ENCODE data around the gene KIFAP3. TPM values are rescaled to one million over a fixed set of nuclear protein-coding genes. Genes with fewer than 3 reads are reported as not detected.

The KIFAP3 gene
- total RNA-seq, 1 donor from 2014 or later = 7.7 TPM

- Histone ChIP-seq H3K4me2 (no peak overlapping the region), H2AFZ (replicated peaks) (peak overlapping the region; percentile 57), H4K20me1 (ENCODE audit: low read depth) (no peaks in the 10 kb centered on the region), H3K36me3 (no peaks in the 10 kb centered on the region), H3K27me3 (no peaks in the 10 kb centered on the region), H3K9ac (no peak overlapping the region), H3F3A (ENCODE audit: low read depth) (no peaks in the 10 kb centered on the region), H3K4me3 (no peak overlapping the region), H3K4me1 (no peaks in the 10 kb centered on the region), H3K79me2 (ENCODE audit: low read depth) (no peaks in the 10 kb centered on the region), H3K9me3 (ENCODE audit: low read depth) (no peaks in the 10 kb centered on the region), H3K27ac (no peak overlapping the region)
- no peak for DNase-seq (ENCODE audit: low spot score)
- Mint-ChIP-seq H3K4me1 (no peaks in the 10 kb centered on the region), H3K27me3 (ENCODE audit: insufficient read depth, low read depth) (peaks cover 2% of the 10 kb centered on the region), H3K9me3 (peaks cover 2% of the 10 kb centered on the region), H3K27ac (no peak overlapping the region), H3K4me3 (no peak overlapping the region), H3K36me3 (no peaks in the 10 kb centered on the region)
- TF ChIP-seq EZH2 (IDR thresholded peaks at IDR 0.05) = no peak
- TF ChIP-seq CTCF (IDR thresholded peaks at IDR 0.05) = no peak
- TF ChIP-seq EZH2phosphoT487 (IDR thresholded peaks at IDR 0.05) = no peak
Measured at GRCh38 chr1:169902751-169903150, 171.7 kb downstream of the KIFAP3 start.

GRCh38 chr1:169901115-169901514 is 173.4 kb downstream of the KIFAP3 start:
- Histone ChIP-seq H3K9me3 (ENCODE audit: low read depth) (no peaks in the 10 kb centered on the region), H2AFZ (replicated peaks) (no peak overlapping the region), H4K20me1 (ENCODE audit: low read depth) (no peaks in the 10 kb centered on the region), H3K27ac (no peak overlapping the region), H3F3A (ENCODE audit: low read depth) (no peaks in the 10 kb centered on the region), H3K4me3 (no peak overlapping the region), H3K36me3 (no peaks in the 10 kb centered on the region), H3K79me2 (ENCODE audit: low read depth) (no peaks in the 10 kb centered on the region), H3K9ac (no peak overlapping the region), H3K4me1 (no peaks in the 10 kb centered on the region), H3K4me2 (no peak overlapping the region), H3K27me3 (no peaks in the 10 kb centered on the region)
- DNase-seq (ENCODE audit: low spot score) = no peak
- TF ChIP-seq EZH2 (IDR thresholded peaks at IDR 0.05) (no peak), EZH2phosphoT487 (IDR thresholded peaks at IDR 0.05) (no peak), CTCF (IDR thresholded peaks at IDR 0.05) (no peak)
- no peaks in the 10 kb centered on the region for H3K4me1 Mint-ChIP-seq
- peaks cover 2% of the 10 kb centered on the region for H3K9me3 Mint-ChIP-seq
- H3K4me3 Mint-ChIP-seq = no peak overlapping the region
- H3K36me3 Mint-ChIP-seq = no peaks in the 10 kb centered on the region
- no peak overlapping the region for H3K27ac Mint-ChIP-seq
- H3K27me3 Mint-ChIP-seq (ENCODE audit: insufficient read depth, low read depth) = peaks cover 2% of the 10 kb centered on the region

- H4K20me1 ChIP-seq (ENCODE audit: low read depth) = no peaks in the 10 kb centered on the region
- TF ChIP-seq EZH2phosphoT487 (IDR thresholded peaks at IDR 0.05) = no peak
- TF ChIP-seq EZH2 (IDR thresholded peaks at IDR 0.05) = no peak
- TF ChIP-seq CTCF (IDR thresholded peaks at IDR 0.05) = no peak
- H3K27me3 Mint-ChIP-seq (ENCODE audit: insufficient read depth, low read depth) = peaks cover 2% of the 10 kb centered on the region
Measured at GRCh38 chr1:169900571-169900970, 173.9 kb downstream of the KIFAP3 start.

More at GRCh38 chr1:169900571-169900970, 173.9 kb downstream of the KIFAP3 start:
- no peaks in the 10 kb centered on the region for H3K36me3 ChIP-seq
- no peak overlapping the region for H3K9ac ChIP-seq
- H3F3A ChIP-seq (ENCODE audit: low read depth) = no peaks in the 10 kb centered on the region
- no peak overlapping the region for H2AFZ ChIP-seq (replicated peaks)
- no peaks in the 10 kb centered on the region for H3K79me2 ChIP-seq (ENCODE audit: low read depth)
- H3K4me2 ChIP-seq = no peak overlapping the region
- H3K9me3 Mint-ChIP-seq = peaks cover 2% of the 10 kb centered on the region
- H3K27me3 ChIP-seq = no peaks in the 10 kb centered on the region
- no peaks in the 10 kb centered on the region for H3K4me1 ChIP-seq
- H3K4me3 Mint-ChIP-seq = no peak overlapping the region
- H3K4me1 Mint-ChIP-seq = no peaks in the 10 kb centered on the region
- H3K4me3 ChIP-seq = no peak overlapping the region
- no peak overlapping the region for H3K27ac Mint-ChIP-seq
- H3K27ac ChIP-seq = no peak overlapping the region
- no peaks in the 10 kb centered on the region for H3K9me3 ChIP-seq (ENCODE audit: low read depth)
- no peaks in the 10 kb centered on the region for H3K36me3 Mint-ChIP-seq
- no peak for DNase-seq (ENCODE audit: low spot score)

Data from neural progenitor cell (in vitro differentiated cells).